Keratinocyte (primary cell): ENCODE results near the gene SRCIN1. TPM values are rescaled to one million over a fixed set of nuclear protein-coding genes. Genes with fewer than 3 reads are reported as not detected.

Experiments used
- DNase-seq: peaks from one replicate; pipeline ENCODE4 v3.0.0-alpha.2; 2011; ENCODE audit warnings: low read depth, missing footprints, low spot score
- FAIRE-seq: peaks from 2 replicates; lab custom pipeline; 2011; peaks lifted over from hg19 to GRCh38; lab: Jason Lieb, UNC
- H2AFZ ChIP-seq: 2 replicates; pipeline ENCODE4 v1.6.0; 2012; ENCODE audit warnings: low read length, control low read depth, inconsistent platforms; ENCODE audit not compliant: control insufficient read depth
- H3K27ac ChIP-seq: 2 replicates; pipeline ENCODE4 v1.5.1; 2011; ENCODE audit warnings: low read length; ENCODE audit not compliant: control insufficient read depth, insufficient read depth
- H3K27me3 ChIP-seq: 3 replicates; pipeline ENCODE4 v1.6.0; 2011; ENCODE audit warnings: low read length; ENCODE audit not compliant: control insufficient read depth, insufficient read depth; ENCODE audit errors: extremely low read depth
- H3K36me3 ChIP-seq, 2 experiments: 2 replicates in 1 of 2; 3 replicates in 1 of 2; pipeline ENCODE4 v1.5.1; 2011; ENCODE audit warnings: low read length in 2 of 2, mild to moderate bottlenecking in 1 of 2; ENCODE audit not compliant: control insufficient read depth in 2 of 2, insufficient read depth in 2 of 2; ENCODE audit errors: extremely low read depth in 1 of 2
- H3K4me1 ChIP-seq: 3 replicates; pipeline ENCODE4 v1.5.1; 2011; ENCODE audit warnings: low read length; ENCODE audit not compliant: control insufficient read depth, insufficient read depth; ENCODE audit errors: extremely low read depth
- H3K4me2 ChIP-seq: 3 replicates; pipeline ENCODE4 v1.6.0; 2011; ENCODE audit warnings: low read depth, low read length; ENCODE audit not compliant: control insufficient read depth, insufficient read depth; ENCODE audit errors: extremely low read depth
- H3K4me3 ChIP-seq, 3 experiments: fragments of 200-600 bp in 1 of 3; sonication (generic) in 1 of 3; 2 replicates in 2 of 3; 3 replicates in 1 of 3; pipeline ENCODE4 v1.5.1; 2011 to 2016; ENCODE audit warnings: low read length in 3 of 3, mild to moderate bottlenecking in 3 of 3, control low read depth in 2 of 3, inconsistent platforms in 1 of 3, low read depth in 1 of 3, mixed read lengths in 1 of 3, mixed run types in 1 of 3, moderate library complexity in 1 of 3; ENCODE audit not compliant: control insufficient read depth in 2 of 3, insufficient read depth in 2 of 3; ENCODE audit errors: extremely low read depth in 1 of 3
- H3K79me2 ChIP-seq: 2 replicates; pipeline ENCODE4 v1.6.0; 2012; ENCODE audit warnings: low read length; ENCODE audit not compliant: control insufficient read depth, insufficient read depth
- H3K9ac ChIP-seq: 3 replicates; pipeline ENCODE4 v1.6.0; 2011; ENCODE audit warnings: low read length; ENCODE audit not compliant: control insufficient read depth, insufficient read depth; ENCODE audit errors: extremely low read depth
- H3K9me1 ChIP-seq: 3 replicates; pipeline ENCODE4 v1.6.0; 2011; ENCODE audit warnings: low read length; ENCODE audit not compliant: control insufficient read depth, insufficient read depth; ENCODE audit errors: extremely low read depth
- H3K9me3 ChIP-seq: 2 replicates; pipeline ENCODE4 v1.5.1; 2012; ENCODE audit warnings: low read depth, low read length; ENCODE audit not compliant: control insufficient read depth
- H4K20me1 ChIP-seq: 3 replicates; pipeline ENCODE4 v1.6.0; 2011; ENCODE audit warnings: low read length; ENCODE audit not compliant: control insufficient read depth, insufficient read depth; ENCODE audit errors: extremely low read depth
- EZH2 ChIP-seq: IDR thresholded peaks from one replicate; pipeline ENCODE4 v1.6.1; 2012; ENCODE audit warnings: inconsistent platforms, mild to moderate bottlenecking, low read length, moderate library complexity
- dilution Hi-C: fragments of 300-500 bp; cut with MboI; formaldehyde crosslinking; loops from one replicate; pipeline ENCODE4 v1.7.0; 2020; ENCODE audit warnings: low sequenced_read_pairs; ENCODE audit not compliant: extremely low pct_ligation_motif_present
- polyA plus RNA-seq, 5 experiments: library from polyadenylated mRNA; depleted of rRNA in 3 of 5; stranded (reverse) in 3 of 5; stranded (forward) in 1 of 5; unstranded in 1 of 5; fragments of >200 nt; gene quantifications; 1 replicate in 1 of 5; 2 replicates in 3 of 5; 3 replicates in 1 of 5; pipeline versions ENCODE4 v1.2.1 to v1.2.3, GENCODE V29; 2011 to 2012; ENCODE audit warnings: missing spikeins in 2 of 5, low read depth in 1 of 5, low replicate concordance in 1 of 5
- TF ChIP-seq, protein P1 (sequence below), 3 experiments: IDR thresholded peaks in 1 of 3; conservative IDR thresholded peaks in 1 of 3; optimal IDR thresholded peaks in 1 of 3; 2 replicates in 2 of 3; 3 replicates in 1 of 3; pipeline versions ENCODE3 to v1.5.1; 2011; ENCODE audit warnings: low read length in 3 of 3, mild to moderate bottlenecking in 3 of 3, moderate library complexity in 2 of 3, control low read depth in 1 of 3, inconsistent platforms in 1 of 3; ENCODE audit not compliant: insufficient read depth in 2 of 3; ENCODE audit errors: extremely low read depth in 1 of 3

Gene SRCIN1
- polyA plus RNA-seq, 1 donor (not counting 4 experiments of a cell fraction or from before 2014, with no cell fraction given): 0.37 TPM

DNA sequence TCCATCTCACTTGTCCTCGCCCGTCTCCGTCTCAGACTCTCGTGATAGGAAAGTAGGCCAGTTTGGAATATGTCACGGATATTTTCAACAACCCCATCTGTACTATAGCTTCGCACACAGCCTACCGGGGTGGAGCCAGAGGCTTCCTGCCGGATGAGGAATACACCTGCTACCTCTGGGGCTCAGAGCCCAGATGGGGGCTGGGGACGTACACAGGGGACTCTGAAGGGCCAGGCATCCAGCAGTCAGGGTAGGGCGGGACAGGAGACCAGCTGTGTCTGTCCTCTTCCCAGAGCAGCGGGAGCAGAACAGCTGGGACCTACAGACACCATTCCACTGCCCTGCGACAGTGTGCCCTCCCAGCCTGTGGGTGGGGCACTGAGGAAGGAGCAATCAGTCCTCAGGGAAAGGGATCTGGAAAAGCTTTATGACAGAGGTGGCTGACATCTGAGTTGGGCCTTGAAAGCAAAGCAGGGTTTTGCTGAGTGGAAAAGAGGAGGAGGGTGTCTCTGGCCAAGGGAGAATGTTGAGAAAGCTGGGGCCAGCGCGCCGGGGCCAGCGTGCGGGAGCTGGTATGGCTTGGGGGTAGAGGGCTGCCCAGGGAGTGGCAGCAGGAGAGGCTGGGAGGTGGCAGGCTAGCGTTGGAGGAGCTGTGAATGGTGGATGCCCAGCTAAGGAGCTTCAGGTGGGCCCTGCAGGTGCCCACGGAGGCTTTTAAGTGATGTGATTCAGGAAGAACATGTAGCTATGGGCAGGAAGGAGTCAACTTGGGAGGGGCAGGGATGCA lies 11.5 kb upstream of the SRCIN1 start:
- H3K27ac ChIP-seq: no peak overlapping the region
- peaks cover 12% of the 10 kb centered on the region for H3K27me3 ChIP-seq
- no peak overlapping the region for H2AFZ ChIP-seq
- no peak for DNase-seq
- no peaks in the 10 kb centered on the region for H3K9me3 ChIP-seq
- H3K4me3 ChIP-seq: no peak overlapping the region
- no peak for FAIRE-seq
- TF ChIP-seq, protein P1, sequence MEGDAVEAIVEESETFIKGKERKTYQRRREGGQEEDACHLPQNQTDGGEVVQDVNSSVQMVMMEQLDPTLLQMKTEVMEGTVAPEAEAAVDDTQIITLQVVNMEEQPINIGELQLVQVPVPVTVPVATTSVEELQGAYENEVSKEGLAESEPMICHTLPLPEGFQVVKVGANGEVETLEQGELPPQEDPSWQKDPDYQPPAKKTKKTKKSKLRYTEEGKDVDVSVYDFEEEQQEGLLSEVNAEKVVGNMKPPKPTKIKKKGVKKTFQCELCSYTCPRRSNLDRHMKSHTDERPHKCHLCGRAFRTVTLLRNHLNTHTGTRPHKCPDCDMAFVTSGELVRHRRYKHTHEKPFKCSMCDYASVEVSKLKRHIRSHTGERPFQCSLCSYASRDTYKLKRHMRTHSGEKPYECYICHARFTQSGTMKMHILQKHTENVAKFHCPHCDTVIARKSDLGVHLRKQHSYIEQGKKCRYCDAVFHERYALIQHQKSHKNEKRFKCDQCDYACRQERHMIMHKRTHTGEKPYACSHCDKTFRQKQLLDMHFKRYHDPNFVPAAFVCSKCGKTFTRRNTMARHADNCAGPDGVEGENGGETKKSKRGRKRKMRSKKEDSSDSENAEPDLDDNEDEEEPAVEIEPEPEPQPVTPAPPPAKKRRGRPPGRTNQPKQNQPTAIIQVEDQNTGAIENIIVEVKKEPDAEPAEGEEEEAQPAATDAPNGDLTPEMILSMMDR (optimal IDR thresholded peaks at IDR 0.05 in 1 of 3, IDR thresholded peaks at IDR 0.05 in 1 of 3, conservative IDR thresholded peaks at IDR 0.05 in 1 of 3; ENCODE audit: extremely low read depth in 1 of 3, insufficient read depth in 2 of 3, low read length in 3 of 3): no peak
- TF ChIP-seq EZH2: no peak
- dilution Hi-C loops: no loop called here
- no peaks in the 10 kb centered on the region for H4K20me1 ChIP-seq
- no peaks in the 10 kb centered on the region for H3K79me2 ChIP-seq
- no peaks in the 10 kb centered on the region for H3K4me1 ChIP-seq
- H3K9me1 ChIP-seq: peaks cover 2% of the 10 kb centered on the region
- H3K36me3 ChIP-seq: no peaks in the 10 kb centered on the region
- no peak overlapping the region for H3K4me2 ChIP-seq
- H3K9ac ChIP-seq: no peak overlapping the region

DNA sequence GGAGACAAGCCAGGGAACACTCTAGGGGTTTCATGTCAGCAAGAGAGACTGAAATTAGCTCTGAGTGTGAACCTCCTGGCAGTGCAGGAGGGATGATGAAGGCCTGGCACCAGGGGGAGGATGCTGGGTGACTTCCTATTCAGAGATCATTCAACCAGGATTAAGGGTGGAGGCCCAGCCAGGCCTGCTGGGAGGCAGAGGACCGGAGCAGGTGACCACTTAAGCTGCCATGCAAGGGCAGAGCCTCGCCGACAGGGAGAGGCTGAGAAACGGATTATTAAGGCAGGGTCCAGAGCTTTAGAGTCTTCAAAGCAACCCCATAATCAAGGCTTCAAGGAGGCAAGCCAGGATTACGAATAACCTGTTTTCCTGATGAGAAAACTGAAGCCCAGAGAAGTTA lies 10.6 kb upstream of the SRCIN1 start:
- dilution Hi-C loops: no loop called here
- FAIRE-seq: no peak
- TF ChIP-seq EZH2: no peak
- TF ChIP-seq, protein P1 (optimal IDR thresholded peaks at IDR 0.05 in 1 of 3, IDR thresholded peaks at IDR 0.05 in 1 of 3, conservative IDR thresholded peaks at IDR 0.05 in 1 of 3; ENCODE audit: extremely low read depth in 1 of 3, insufficient read depth in 2 of 3, low read length in 3 of 3): no peak

More for the DNA sequence above, 10.6 kb upstream of the SRCIN1 start:
- no peak for DNase-seq
- Histone ChIP-seq H3K4me3 (no peak overlapping the region), H3K27ac (no peak overlapping the region), H4K20me1 (no peaks in the 10 kb centered on the region), H3K79me2 (no peaks in the 10 kb centered on the region), H3K36me3 (no peaks in the 10 kb centered on the region), H3K27me3 (peaks cover 16% of the 10 kb centered on the region), H3K4me1 (no peaks in the 10 kb centered on the region), H2AFZ (no peak overlapping the region), H3K9ac (no peak overlapping the region), H3K9me3 (peaks cover 6% of the 10 kb centered on the region), H3K9me1 (peaks cover 2% of the 10 kb centered on the region), H3K4me2 (no peak overlapping the region)
